Liver (tissue), 9 donors: ENCODE results near the gene PRDX2. TPM values are rescaled to one million over a fixed set of nuclear protein-coding genes. Genes with fewer than 3 reads are reported as not detected.

Source experiments
- DNase-seq: peaks from one replicate; pipeline ENCODE4 v3.0.0-alpha.2; 2017; ENCODE audit warnings: low spot score
- H3K27ac ChIP-seq, 2 donors: one replicate each; pipeline ENCODE4 v1.7.0; 2013; ENCODE audit warnings: inconsistent platforms in 2 of 2, low read length in 2 of 2, control low read depth in 1 of 2, low read depth in 1 of 2, mild to moderate bottlenecking in 1 of 2
- H3K27me3 ChIP-seq, 4 donors: one replicate each; pipeline versions ENCODE4 v1.6.1 to v1.7.0; 2013; ENCODE audit warnings: low read length in 3 of 4, inconsistent platforms in 1 of 4, mild to moderate bottlenecking in 1 of 4, moderate library complexity in 1 of 4; ENCODE audit not compliant: control insufficient read depth in 4 of 4, insufficient read depth in 4 of 4
- H3K36me3 ChIP-seq, 4 donors: one replicate each; pipeline versions ENCODE4 v1.6.1 to v1.7.0; 2013; ENCODE audit warnings: low read length in 3 of 4, mild to moderate bottlenecking in 3 of 4, low read depth in 1 of 4, moderate library complexity in 1 of 4; ENCODE audit not compliant: control insufficient read depth in 4 of 4, insufficient read depth in 3 of 4
- H3K4me1 ChIP-seq, 4 donors: one replicate each; pipeline versions ENCODE4 v1.6.1 to v1.7.0; 2013; ENCODE audit warnings: low read length in 3 of 4, mild to moderate bottlenecking in 3 of 4, moderate library complexity in 1 of 4; ENCODE audit not compliant: control insufficient read depth in 4 of 4, insufficient read depth in 4 of 4
- H3K4me3 ChIP-seq, 3 donors: one replicate each; pipeline versions ENCODE4 v1.6.1 to v1.7.0; 2013; ENCODE audit warnings: low read length in 3 of 3, control low read depth in 1 of 3, low read depth in 1 of 3, mild to moderate bottlenecking in 1 of 3
- H3K9ac ChIP-seq, 2 donors: one replicate each; pipeline ENCODE4 v1.7.0; 2013; ENCODE audit warnings: low read length in 2 of 2, mild to moderate bottlenecking in 2 of 2, moderate library complexity in 2 of 2, control low read depth in 1 of 2, low read depth in 1 of 2
- H3K9me3 ChIP-seq, 4 donors: one replicate each; pipeline versions ENCODE4 v1.6.1 to v1.7.0; 2013; ENCODE audit warnings: low read length in 3 of 4; ENCODE audit not compliant: control insufficient read depth in 4 of 4
- ATF3 ChIP-seq: IDR thresholded peaks from 2 replicates; pipeline ENCODE4 v1.6.1; 2016; ENCODE audit warnings: antibody characterized with exemption
- EGR1 ChIP-seq, 2 donors: IDR thresholded peaks; 2 replicates each; pipeline ENCODE4 v1.6.1; 2016 to 2018; ENCODE audit warnings: antibody characterized with exemption in 2 of 2, low read depth in 2 of 2
- FOXA1 ChIP-seq: IDR thresholded peaks from 2 replicates; pipeline ENCODE4 v1.6.1; 2016; ENCODE audit warnings: antibody characterized with exemption
- FOXA2 ChIP-seq: IDR thresholded peaks from 2 replicates; pipeline ENCODE4 v1.6.1; 2016; ENCODE audit warnings: antibody characterized with exemption
- GABPA ChIP-seq, 2 donors: IDR thresholded peaks in 1 of 2; conservative IDR thresholded peaks in 1 of 2; 2 replicates each; pipeline ENCODE4 v1.6.1; 2016; ENCODE audit warnings: antibody characterized with exemption in 2 of 2, mild to moderate bottlenecking in 1 of 2, moderate library complexity in 1 of 2
- HNF4A ChIP-seq, 2 donors: conservative IDR thresholded peaks; 2 replicates each; pipeline ENCODE4 v1.6.1; 2016; ENCODE audit warnings: antibody characterized with exemption in 2 of 2, mild to moderate bottlenecking in 2 of 2
- HNF4G ChIP-seq: IDR thresholded peaks from 2 replicates; pipeline ENCODE4 v1.6.1; 2016; ENCODE audit warnings: antibody characterized with exemption
- JUND ChIP-seq, 2 donors: IDR thresholded peaks; 2 replicates each; pipeline ENCODE4 v1.6.1; 2016; ENCODE audit warnings: antibody characterized with exemption in 2 of 2
- NR2F2 ChIP-seq: IDR thresholded peaks from 2 replicates; pipeline ENCODE4 v1.6.1; 2016; ENCODE audit warnings: antibody characterized with exemption
- RAD21 ChIP-seq, 2 donors: IDR thresholded peaks; 2 replicates each; pipeline ENCODE4 v1.6.1; 2016; ENCODE audit warnings: antibody characterized with exemption in 2 of 2, mild to moderate bottlenecking in 2 of 2
- RXRA ChIP-seq, 2 donors: IDR thresholded peaks; 2 replicates each; pipeline ENCODE4 v1.6.1; 2017 to 2018; ENCODE audit warnings: antibody characterized with exemption in 2 of 2, mild to moderate bottlenecking in 1 of 2
- SP1 ChIP-seq: IDR thresholded peaks from 2 replicates; pipeline ENCODE4 v1.6.1; 2018; ENCODE audit warnings: antibody characterized with exemption, mild to moderate bottlenecking
- TAF1 ChIP-seq: conservative IDR thresholded peaks from 2 replicates; pipeline ENCODE4 v1.6.1; 2016; ENCODE audit warnings: antibody characterized with exemption, mild to moderate bottlenecking
- YY1 ChIP-seq: IDR thresholded peaks from 2 replicates; pipeline ENCODE4 v1.6.1; 2016; ENCODE audit warnings: antibody characterized with exemption, mild to moderate bottlenecking
- WGBS: extraction: QIAGEN DNeasy Blood & Tissue Kit; methylation state at CpG from one replicate; pipeline ENCODE4 v1.1.7; 2013; 5-methylcytosine and 5-hydroxymethylcytosine counted together
- polyA plus RNA-seq, 2 donors: library from polyadenylated mRNA; stranded (reverse) in 1 of 2; unstranded in 1 of 2; fragments of 200-250 nt in 1 of 2; fragments of >200 nt in 1 of 2; fragmentation: Nextera tagmentation in 1 of 2; extraction: Ambion mirVana in 1 of 2; gene quantifications; one replicate each; pipeline versions ENCODE4 v1.2.1 to v1.2.3, GENCODE V29; 2013 to 2015
- total RNA-seq, 2 donors: library from RNA; depleted of rRNA; stranded (reverse); fragments of >200 nt; gene quantifications; one replicate each; pipeline ENCODE4 v1.2.3, GENCODE V29; 2014
- TF ChIP-seq, protein P1 (sequence below): IDR thresholded peaks from 2 replicates; pipeline ENCODE4 v1.6.1; 2016; ENCODE audit warnings: antibody characterized with exemption, mild to moderate bottlenecking
- TF ChIP-seq, protein P2 (sequence below): IDR thresholded peaks from 2 replicates; pipeline ENCODE4 v1.6.1; 2016; ENCODE audit warnings: antibody characterized with exemption
- TF ChIP-seq, protein P3 (sequence below): IDR thresholded peaks from 2 replicates; pipeline ENCODE4 v1.6.1; 2016; ENCODE audit warnings: antibody characterized with exemption
- donor health status: healthy.
- donor health status: healthy.
- donor health status: healthy.
- donor health status: healthy.
- donor health status: healthy.

Gene PRDX2
- total and polyA plus RNA-seq, 4 donors, result 222 to 1,737 (median 283) TPM

DNA sequence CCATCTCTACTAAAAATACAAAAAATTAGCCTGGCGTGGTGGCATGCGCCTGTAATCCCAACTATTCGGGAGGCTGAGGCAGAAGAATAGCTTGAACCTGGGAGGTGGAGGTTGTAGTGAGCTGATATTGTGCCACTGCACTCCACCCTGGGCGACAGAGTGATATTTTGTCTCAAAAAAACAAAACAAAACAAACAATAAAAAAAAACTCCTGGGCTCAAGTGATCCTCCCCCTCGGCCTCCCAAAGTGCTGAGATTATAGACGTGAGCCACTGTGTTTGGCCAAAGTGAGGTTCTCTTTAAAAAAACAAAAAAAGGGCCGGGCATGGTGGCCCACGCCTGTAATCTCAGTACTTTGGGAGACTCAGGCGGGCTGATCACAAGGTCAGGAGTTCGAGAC lies 14.1 kb downstream of the PRDX2 start:
- peaks cover 11 to 47% (median 29%) of the 10 kb centered on the region in 4 donors for H3K4me1 ChIP-seq
- WGBS, result 87% methylated on average over 10 of the region's 10 CpGs
- no peaks in the 10 kb centered on the region for H3K36me3 ChIP-seq
- no peaks in the 10 kb centered on the region for H3K9me3 ChIP-seq
- H3K27me3 ChIP-seq, result no peaks in the 10 kb centered on the region
- DNase-seq, result no peak
- no peak overlapping the region for H3K9ac ChIP-seq
- no peak overlapping the region for H3K4me3 ChIP-seq
- peak overlapping the region in 1 of 2 donors; percentile 86 for H3K27ac ChIP-seq
- TF ChIP-seq JUND (IDR thresholded peaks at IDR 0.05) (no peak), RAD21 (IDR thresholded peaks at IDR 0.05) (no peak), YY1 (no peak), RXRA (IDR thresholded peaks at IDR 0.05) (no peak), EGR1 (IDR thresholded peaks at IDR 0.05; ENCODE audit: low read depth in 2 of 2) (no peak), TAF1 (no peak), NR2F2 (no peak)
- TF ChIP-seq, protein P1, sequence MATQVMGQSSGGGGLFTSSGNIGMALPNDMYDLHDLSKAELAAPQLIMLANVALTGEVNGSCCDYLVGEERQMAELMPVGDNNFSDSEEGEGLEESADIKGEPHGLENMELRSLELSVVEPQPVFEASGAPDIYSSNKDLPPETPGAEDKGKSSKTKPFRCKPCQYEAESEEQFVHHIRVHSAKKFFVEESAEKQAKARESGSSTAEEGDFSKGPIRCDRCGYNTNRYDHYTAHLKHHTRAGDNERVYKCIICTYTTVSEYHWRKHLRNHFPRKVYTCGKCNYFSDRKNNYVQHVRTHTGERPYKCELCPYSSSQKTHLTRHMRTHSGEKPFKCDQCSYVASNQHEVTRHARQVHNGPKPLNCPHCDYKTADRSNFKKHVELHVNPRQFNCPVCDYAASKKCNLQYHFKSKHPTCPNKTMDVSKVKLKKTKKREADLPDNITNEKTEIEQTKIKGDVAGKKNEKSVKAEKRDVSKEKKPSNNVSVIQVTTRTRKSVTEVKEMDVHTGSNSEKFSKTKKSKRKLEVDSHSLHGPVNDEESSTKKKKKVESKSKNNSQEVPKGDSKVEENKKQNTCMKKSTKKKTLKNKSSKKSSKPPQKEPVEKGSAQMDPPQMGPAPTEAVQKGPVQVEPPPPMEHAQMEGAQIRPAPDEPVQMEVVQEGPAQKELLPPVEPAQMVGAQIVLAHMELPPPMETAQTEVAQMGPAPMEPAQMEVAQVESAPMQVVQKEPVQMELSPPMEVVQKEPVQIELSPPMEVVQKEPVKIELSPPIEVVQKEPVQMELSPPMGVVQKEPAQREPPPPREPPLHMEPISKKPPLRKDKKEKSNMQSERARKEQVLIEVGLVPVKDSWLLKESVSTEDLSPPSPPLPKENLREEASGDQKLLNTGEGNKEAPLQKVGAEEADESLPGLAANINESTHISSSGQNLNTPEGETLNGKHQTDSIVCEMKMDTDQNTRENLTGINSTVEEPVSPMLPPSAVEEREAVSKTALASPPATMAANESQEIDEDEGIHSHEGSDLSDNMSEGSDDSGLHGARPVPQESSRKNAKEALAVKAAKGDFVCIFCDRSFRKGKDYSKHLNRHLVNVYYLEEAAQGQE, result no peak

DNA sequence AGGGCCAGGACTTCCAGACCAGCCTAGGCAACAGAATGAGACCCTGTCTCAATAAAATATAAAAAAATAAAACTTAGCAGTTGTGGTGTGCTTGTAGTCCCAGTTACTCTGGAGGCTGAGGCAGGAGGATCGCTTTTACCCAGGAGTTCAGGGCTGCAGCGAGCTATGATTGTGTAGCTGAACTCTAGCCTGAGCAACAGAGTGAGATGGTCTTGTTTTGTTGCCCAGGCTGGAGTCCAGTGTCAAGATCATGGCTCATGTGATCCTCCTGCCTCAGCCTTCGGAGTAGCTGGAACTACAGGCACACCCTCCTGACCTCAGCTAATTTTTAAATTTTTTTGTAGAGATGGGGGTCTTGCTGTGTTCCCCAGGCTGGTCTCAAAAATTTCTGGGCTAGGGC lies 14.6 kb downstream of the PRDX2 start:
- TF ChIP-seq, protein P1, result no peak
- TF ChIP-seq, protein P2, sequence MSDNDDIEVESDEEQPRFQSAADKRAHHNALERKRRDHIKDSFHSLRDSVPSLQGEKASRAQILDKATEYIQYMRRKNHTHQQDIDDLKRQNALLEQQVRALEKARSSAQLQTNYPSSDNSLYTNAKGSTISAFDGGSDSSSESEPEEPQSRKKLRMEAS, result no peak
- TF ChIP-seq JUND (IDR thresholded peaks at IDR 0.05), result no peak
- no peak for TF ChIP-seq HNF4A (conservative IDR thresholded peaks at IDR 0.05)
- TF ChIP-seq FOXA2, result no peak
- TF ChIP-seq TAF1, result no peak
- TF ChIP-seq RXRA (IDR thresholded peaks at IDR 0.05), result no peak
- no peak for TF ChIP-seq GABPA (IDR thresholded peaks at IDR 0.05 in 1 of 2, conservative IDR thresholded peaks at IDR 0.05 in 1 of 2)
- no peak for TF ChIP-seq HNF4G
- TF ChIP-seq, protein P3, sequence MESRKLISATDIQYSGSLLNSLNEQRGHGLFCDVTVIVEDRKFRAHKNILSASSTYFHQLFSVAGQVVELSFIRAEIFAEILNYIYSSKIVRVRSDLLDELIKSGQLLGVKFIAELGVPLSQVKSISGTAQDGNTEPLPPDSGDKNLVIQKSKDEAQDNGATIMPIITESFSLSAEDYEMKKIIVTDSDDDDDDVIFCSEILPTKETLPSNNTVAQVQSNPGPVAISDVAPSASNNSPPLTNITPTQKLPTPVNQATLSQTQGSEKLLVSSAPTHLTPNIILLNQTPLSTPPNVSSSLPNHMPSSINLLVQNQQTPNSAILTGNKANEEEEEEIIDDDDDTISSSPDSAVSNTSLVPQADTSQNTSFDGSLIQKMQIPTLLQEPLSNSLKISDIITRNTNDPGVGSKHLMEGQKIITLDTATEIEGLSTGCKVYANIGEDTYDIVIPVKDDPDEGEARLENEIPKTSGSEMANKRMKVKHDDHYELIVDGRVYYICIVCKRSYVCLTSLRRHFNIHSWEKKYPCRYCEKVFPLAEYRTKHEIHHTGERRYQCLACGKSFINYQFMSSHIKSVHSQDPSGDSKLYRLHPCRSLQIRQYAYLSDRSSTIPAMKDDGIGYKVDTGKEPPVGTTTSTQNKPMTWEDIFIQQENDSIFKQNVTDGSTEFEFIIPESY, result no peak
- no peak for TF ChIP-seq SP1
- no peak for TF ChIP-seq NR2F2
- no peak for TF ChIP-seq ATF3
- no peak for TF ChIP-seq FOXA1
- Histone ChIP-seq H3K4me3 (no peak overlapping the region), H3K27ac (peak overlapping the region; percentile 67 to 86), H3K4me1 (peaks cover 11 to 52% (median 31%) of the 10 kb centered on the region in 4 donors), H3K36me3 (no peaks in the 10 kb centered on the region), H3K9ac (no peak overlapping the region), H3K27me3 (no peaks in the 10 kb centered on the region), H3K9me3 (no peaks in the 10 kb centered on the region)
- WGBS, result 87% methylated on average over 3 of the region's 3 CpGs
- DNase-seq, result no peak
